Keratinocyte (primary cell): ENCODE data around the gene EDN2.

Source experiments
- EZH2 ChIP-seq: IDR thresholded peaks from one replicate; pipeline ENCODE4 v1.6.1; 2012; ENCODE audit warnings: inconsistent platforms, mild to moderate bottlenecking, low read length, moderate library complexity
- TF ChIP-seq, protein P1 (sequence below), 3 experiments: IDR thresholded peaks in 1 of 3; conservative IDR thresholded peaks in 1 of 3; optimal IDR thresholded peaks in 1 of 3; 2 replicates in 2 of 3; 3 replicates in 1 of 3; pipeline versions ENCODE3 to v1.5.1; 2011; ENCODE audit warnings: low read length in 3 of 3, mild to moderate bottlenecking in 3 of 3, moderate library complexity in 2 of 3, control low read depth in 1 of 3, inconsistent platforms in 1 of 3; ENCODE audit not compliant: insufficient read depth in 2 of 3; ENCODE audit errors: extremely low read depth in 1 of 3

DNA sequence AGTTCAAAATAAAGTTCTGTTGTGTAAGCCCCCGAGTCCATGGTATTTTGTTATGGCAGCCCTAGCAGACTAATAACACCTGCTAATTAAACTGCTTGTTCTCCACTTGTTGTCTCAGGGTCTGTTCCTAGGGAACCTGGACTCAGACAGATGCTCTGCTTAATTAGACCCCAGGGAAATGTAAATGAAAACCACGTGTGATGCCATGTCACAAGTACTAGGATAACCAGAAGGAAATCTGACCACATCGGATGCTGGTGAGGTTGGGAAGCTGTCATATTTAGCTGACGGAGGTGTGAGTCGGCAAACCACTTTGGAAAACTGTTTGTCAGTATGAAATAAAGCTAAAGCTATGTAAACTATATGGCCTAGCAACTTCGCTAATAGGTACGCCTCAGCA lies 19.6 kb downstream of the EDN2 start:
- TF ChIP-seq, protein P1, sequence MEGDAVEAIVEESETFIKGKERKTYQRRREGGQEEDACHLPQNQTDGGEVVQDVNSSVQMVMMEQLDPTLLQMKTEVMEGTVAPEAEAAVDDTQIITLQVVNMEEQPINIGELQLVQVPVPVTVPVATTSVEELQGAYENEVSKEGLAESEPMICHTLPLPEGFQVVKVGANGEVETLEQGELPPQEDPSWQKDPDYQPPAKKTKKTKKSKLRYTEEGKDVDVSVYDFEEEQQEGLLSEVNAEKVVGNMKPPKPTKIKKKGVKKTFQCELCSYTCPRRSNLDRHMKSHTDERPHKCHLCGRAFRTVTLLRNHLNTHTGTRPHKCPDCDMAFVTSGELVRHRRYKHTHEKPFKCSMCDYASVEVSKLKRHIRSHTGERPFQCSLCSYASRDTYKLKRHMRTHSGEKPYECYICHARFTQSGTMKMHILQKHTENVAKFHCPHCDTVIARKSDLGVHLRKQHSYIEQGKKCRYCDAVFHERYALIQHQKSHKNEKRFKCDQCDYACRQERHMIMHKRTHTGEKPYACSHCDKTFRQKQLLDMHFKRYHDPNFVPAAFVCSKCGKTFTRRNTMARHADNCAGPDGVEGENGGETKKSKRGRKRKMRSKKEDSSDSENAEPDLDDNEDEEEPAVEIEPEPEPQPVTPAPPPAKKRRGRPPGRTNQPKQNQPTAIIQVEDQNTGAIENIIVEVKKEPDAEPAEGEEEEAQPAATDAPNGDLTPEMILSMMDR (optimal IDR thresholded peaks at IDR 0.05 in 1 of 3, IDR thresholded peaks at IDR 0.05 in 1 of 3, conservative IDR thresholded peaks at IDR 0.05 in 1 of 3; ENCODE audit: extremely low read depth in 1 of 3, insufficient read depth in 2 of 3, low read length in 3 of 3) = no peak
- TF ChIP-seq EZH2 = no peak
